Thyroid gland (tissue), 4 donors: ENCODE data around the gene BMPR1B. TPM values are rescaled to one million over a fixed set of nuclear protein-coding genes. Genes with fewer than 3 reads are reported as not detected.

ENCODE experiments used
- DNase-seq, 2 donors: peaks; one replicate each; pipeline ENCODE4 v3.0.0-alpha.2; 2019
- H3K27ac ChIP-seq, 3 donors: fragments of 200-600 bp; sonication (generic); 1 replicate in 2 of 3; 2 replicates in 1 of 3; pipeline ENCODE4 v1.5.1; 2016 to 2019; ENCODE audit warnings: mild to moderate bottlenecking in 1 of 3, moderate library complexity in 1 of 3
- H3K27me3 ChIP-seq: fragments of 200-600 bp; sonication (generic); one replicate; pipeline ENCODE4 v1.5.1; 2019
- H3K36me3 ChIP-seq, 2 donors: fragments of 200-600 bp; sonication (generic); one replicate each; pipeline ENCODE4 v1.5.1; 2016 to 2019
- H3K4me1 ChIP-seq, 2 donors: fragments of 200-600 bp; sonication (generic); one replicate each; pipeline ENCODE4 v1.5.1; 2017 to 2019
- H3K4me3 ChIP-seq, 3 donors: fragments of 200-600 bp; sonication (generic); replicated peaks in 1 of 3; 1 replicate in 2 of 3; 2 replicates in 1 of 3; pipeline ENCODE4 v1.5.1; 2016; ENCODE audit warnings: mild to moderate bottlenecking in 1 of 3
- H3K9me3 ChIP-seq: fragments of 200-600 bp; sonication (generic); one replicate; pipeline ENCODE4 v1.5.1; 2017
- POLR2A ChIP-seq, 2 donors: fragments of 450-650 bp; IDR thresholded peaks; one replicate each; pipeline ENCODE4 v1.6.1; 2017; ENCODE audit warnings: antibody characterized with exemption in 2 of 2, mild to moderate bottlenecking in 2 of 2, moderate library complexity in 1 of 2
- WGBS, 2 donors: methylation state at CpG; one replicate each; pipeline ENCODE4 v1.1.5; 2017; 5-methylcytosine and 5-hydroxymethylcytosine counted together
- intact Hi-C: fragments of 100-400 bp; cut with DNase I; formaldehyde crosslinking; loops from one replicate; pipeline ENCODE4 v1.15.1; 2023
- total RNA-seq, 4 donors: library from RNA; depleted of rRNA; stranded (reverse); fragments of >200 nt; gene quantifications; one replicate each; pipeline ENCODE4 v1.2.3, GENCODE V29; 2016
- TF ChIP-seq, protein P1 (sequence below), 6 experiments: fragments of 200-600 bp in 3 of 6; fragments of 450-650 bp in 3 of 6; sonication (generic) in 3 of 6; IDR thresholded peaks; one replicate each; pipeline ENCODE4 v1.5.1; 2016 to 2019; ENCODE audit warnings: antibody characterized with exemption in 6 of 6, mild to moderate bottlenecking in 2 of 6, inconsistent platforms in 1 of 6, moderate library complexity in 1 of 6

Gene BMPR1B
- total RNA-seq, 4 donors from 2014 or later: 0.49 to 0.89 (median 0.76) TPM

DNA sequence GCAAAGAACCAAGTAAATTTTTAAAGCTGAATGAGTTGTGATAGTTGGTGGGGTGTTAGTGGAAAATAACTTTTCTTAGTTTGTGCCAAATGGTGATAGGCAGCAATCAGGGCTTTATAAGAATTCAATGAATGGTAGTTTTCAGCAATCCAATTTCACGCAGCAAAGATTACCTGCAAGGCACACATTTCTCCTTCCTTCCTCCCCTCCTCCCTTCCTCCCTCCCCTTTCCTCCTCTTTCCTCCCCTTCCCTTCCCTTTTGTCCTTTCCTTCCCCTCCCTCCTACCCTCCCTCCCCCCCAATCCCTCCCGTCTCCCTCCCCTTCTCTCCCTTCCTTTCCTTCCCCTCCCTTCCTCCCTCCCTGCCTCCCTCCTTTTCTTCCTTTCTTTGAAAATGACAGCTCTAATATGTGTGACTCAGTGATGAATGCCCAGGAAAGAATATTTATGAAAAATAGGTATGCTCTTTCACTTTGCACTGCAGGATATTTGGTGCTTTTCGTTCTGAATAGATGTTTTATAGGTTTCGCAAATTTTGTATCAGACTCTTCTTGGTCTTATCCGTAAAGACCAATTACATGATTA, 168.1 kb downstream of the BMPR1B start:
- no peaks in the 10 kb centered on the region for H3K4me1 ChIP-seq
- WGBS, 2 donors: 91 to 92% methylated on average over 4 to 5 of the region's 5 CpGs
- TF ChIP-seq POLR2A (IDR thresholded peaks at IDR 0.05): no peak
- TF ChIP-seq, protein P1, sequence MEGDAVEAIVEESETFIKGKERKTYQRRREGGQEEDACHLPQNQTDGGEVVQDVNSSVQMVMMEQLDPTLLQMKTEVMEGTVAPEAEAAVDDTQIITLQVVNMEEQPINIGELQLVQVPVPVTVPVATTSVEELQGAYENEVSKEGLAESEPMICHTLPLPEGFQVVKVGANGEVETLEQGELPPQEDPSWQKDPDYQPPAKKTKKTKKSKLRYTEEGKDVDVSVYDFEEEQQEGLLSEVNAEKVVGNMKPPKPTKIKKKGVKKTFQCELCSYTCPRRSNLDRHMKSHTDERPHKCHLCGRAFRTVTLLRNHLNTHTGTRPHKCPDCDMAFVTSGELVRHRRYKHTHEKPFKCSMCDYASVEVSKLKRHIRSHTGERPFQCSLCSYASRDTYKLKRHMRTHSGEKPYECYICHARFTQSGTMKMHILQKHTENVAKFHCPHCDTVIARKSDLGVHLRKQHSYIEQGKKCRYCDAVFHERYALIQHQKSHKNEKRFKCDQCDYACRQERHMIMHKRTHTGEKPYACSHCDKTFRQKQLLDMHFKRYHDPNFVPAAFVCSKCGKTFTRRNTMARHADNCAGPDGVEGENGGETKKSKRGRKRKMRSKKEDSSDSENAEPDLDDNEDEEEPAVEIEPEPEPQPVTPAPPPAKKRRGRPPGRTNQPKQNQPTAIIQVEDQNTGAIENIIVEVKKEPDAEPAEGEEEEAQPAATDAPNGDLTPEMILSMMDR (IDR thresholded peaks at IDR 0.05): no peak

DNA sequence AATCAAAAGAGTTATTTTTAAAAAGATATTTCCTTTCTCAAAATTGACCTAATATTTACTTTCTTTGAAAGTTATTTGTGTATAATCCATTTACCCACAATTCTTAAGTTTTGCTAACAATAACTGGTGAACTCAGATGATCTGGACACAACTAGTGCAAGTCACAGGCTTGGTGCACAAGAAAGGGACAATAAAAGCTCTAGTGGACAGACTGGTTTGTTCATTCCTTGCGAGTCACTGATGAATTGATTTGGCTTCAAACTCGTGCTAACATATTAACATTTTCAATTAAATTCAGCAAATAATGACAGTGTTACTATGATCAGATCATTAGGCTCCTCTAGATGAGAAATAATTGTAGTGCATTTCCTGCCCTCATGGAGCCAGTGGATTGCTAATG, 169.2 kb downstream of the BMPR1B start:
- H3K4me3 ChIP-seq: no peak overlapping the region
- H3K27me3 ChIP-seq: no peaks in the 10 kb centered on the region
- intact Hi-C loops: no loop called here
- no peaks in the 10 kb centered on the region for H3K36me3 ChIP-seq
- H3K9me3 ChIP-seq: no peaks in the 10 kb centered on the region
- no peaks in the 10 kb centered on the region for H3K4me1 ChIP-seq
- WGBS, 2 donors: 83 to 92% methylated on average over 2 of the region's 2 CpGs
- H3K27ac ChIP-seq: no peak overlapping the region
- no peak for TF ChIP-seq POLR2A (IDR thresholded peaks at IDR 0.05)
- TF ChIP-seq, protein P1 (IDR thresholded peaks at IDR 0.05): no peak
- no peak for DNase-seq

More for the DNA sequence above, 168.1 kb downstream of the BMPR1B start:
- Histone ChIP-seq H3K27ac (no peak overlapping the region), H3K9me3 (no peaks in the 10 kb centered on the region), H3K4me3 (no peak overlapping the region), H3K36me3 (no peaks in the 10 kb centered on the region), H3K27me3 (no peaks in the 10 kb centered on the region)
- intact Hi-C loops: no loop called here
- no peak for DNase-seq

DNA sequence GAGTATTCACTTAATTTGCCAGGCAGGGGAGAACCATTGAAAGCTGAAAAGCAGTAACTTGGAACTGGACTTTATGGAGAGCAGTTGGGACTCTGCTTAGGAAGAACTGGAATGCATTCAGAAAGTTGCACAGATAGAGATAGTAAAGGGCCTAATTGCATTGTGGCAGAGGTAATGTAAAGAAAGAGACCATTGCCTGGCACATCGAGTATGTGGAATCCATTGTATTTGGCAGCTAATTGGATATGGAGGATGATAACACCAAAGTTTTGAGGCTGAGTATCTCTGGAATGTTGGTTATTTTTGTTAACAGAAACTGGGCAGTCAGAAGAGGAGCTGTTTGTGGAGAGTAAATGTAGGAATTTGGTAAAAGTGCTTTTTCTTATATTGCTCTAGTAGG, 169.9 kb downstream of the BMPR1B start:
- H3K4me3 ChIP-seq: no peak overlapping the region
- no peaks in the 10 kb centered on the region for H3K36me3 ChIP-seq
- intact Hi-C loops: no loop called here
- H3K27me3 ChIP-seq: no peaks in the 10 kb centered on the region
- TF ChIP-seq POLR2A (IDR thresholded peaks at IDR 0.05): no peak
- TF ChIP-seq, protein P1 (IDR thresholded peaks at IDR 0.05): no peak
- no peaks in the 10 kb centered on the region for H3K9me3 ChIP-seq
- no peak for DNase-seq
- 31 to 37% methylated on average over 1 of the region's 1 CpG for WGBS, 2 donors
- H3K4me1 ChIP-seq: no peaks in the 10 kb centered on the region
- H3K27ac ChIP-seq: no peak overlapping the region

DNA sequence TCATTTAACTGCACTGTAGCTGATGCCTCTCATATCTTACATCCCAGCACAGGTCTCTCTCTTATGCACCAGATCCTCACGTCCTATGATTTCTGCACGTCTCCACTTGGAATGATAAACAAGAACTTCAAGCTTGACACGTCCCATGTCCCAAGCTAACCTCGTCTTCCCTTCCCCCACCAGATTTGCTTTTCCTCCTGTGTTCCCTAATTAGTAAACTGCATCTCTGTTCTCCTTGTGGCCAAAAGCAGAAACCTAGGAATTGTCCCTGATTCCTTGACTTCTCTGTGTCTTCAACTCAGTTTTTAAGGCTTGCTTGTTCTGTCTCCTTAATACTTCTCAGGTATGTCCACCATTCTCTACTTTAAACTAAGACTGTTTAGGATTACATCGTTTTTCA, 171.9 kb downstream of the BMPR1B start:
- Histone ChIP-seq H3K4me1 (no peaks in the 10 kb centered on the region), H3K9me3 (no peaks in the 10 kb centered on the region), H3K27me3 (no peaks in the 10 kb centered on the region), H3K4me3 (no peak overlapping the region), H3K27ac (no peak overlapping the region), H3K36me3 (no peaks in the 10 kb centered on the region)
- WGBS, 2 donors: 65 to 70% methylated on average over 5 of the region's 5 CpGs
- intact Hi-C loops: no loop called here
- no peak for DNase-seq
- TF ChIP-seq, protein P1 (IDR thresholded peaks at IDR 0.05): no peak
- TF ChIP-seq POLR2A (IDR thresholded peaks at IDR 0.05): no peak

DNA sequence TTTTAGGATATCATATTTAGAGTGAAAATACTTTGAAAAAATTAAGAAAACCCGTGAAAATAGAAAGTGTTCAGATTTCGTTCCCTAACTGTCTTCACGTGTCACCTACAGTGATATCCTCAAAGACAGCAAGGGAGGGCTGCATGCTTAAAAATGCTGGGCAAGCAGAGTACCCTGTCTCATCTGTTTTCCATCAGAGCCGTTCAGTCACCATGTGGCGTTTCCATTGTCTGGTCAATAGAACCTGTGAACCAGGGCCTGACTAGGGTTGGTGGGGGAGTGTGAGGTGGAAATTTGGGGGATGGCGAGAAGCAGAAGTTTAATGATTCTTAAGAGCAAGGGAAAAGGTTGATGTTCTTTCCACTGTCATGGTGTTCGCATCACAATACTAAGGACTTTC, 173.9 kb downstream of the BMPR1B start:
- no peaks in the 10 kb centered on the region for H3K9me3 ChIP-seq
- intact Hi-C loops: no loop called here
- TF ChIP-seq, protein P1 (IDR thresholded peaks at IDR 0.05): no peak
- no peak for TF ChIP-seq POLR2A (IDR thresholded peaks at IDR 0.05)
- no peaks in the 10 kb centered on the region for H3K27me3 ChIP-seq
- no peak for DNase-seq
- 91 to 92% methylated on average over 7 of the region's 7 CpGs for WGBS, 2 donors
- H3K4me3 ChIP-seq: no peak overlapping the region
- H3K27ac ChIP-seq: no peak overlapping the region
- no peaks in the 10 kb centered on the region for H3K4me1 ChIP-seq
- H3K36me3 ChIP-seq: no peaks in the 10 kb centered on the region
